Measurements from ENCODE around the gene DIDO1. TPM values are rescaled to one million over a fixed set of nuclear protein-coding genes. Genes with fewer than 3 reads are reported as not detected.

DIDO1 gene
- total RNA-seq, 4 donors from 2014 or later, result 67.7 to 92.9 (median 72.2) TPM

- H3K36me3 ChIP-seq, result peaks cover 33 to 35% of the 10 kb centered on the region in 2 donors
- no peak overlapping the region for H3K4me3 ChIP-seq (replicated peaks in 1 of 3)
- DNase-seq, result no peak
- no peak overlapping the region for H3K27ac ChIP-seq
- intact Hi-C loops (cut with DNase I), result no loop called here
- no peaks in the 10 kb centered on the region for H3K27me3 ChIP-seq
- no peak for TF ChIP-seq POLR2A (IDR thresholded peaks at IDR 0.05)
- TF ChIP-seq, protein P1, sequence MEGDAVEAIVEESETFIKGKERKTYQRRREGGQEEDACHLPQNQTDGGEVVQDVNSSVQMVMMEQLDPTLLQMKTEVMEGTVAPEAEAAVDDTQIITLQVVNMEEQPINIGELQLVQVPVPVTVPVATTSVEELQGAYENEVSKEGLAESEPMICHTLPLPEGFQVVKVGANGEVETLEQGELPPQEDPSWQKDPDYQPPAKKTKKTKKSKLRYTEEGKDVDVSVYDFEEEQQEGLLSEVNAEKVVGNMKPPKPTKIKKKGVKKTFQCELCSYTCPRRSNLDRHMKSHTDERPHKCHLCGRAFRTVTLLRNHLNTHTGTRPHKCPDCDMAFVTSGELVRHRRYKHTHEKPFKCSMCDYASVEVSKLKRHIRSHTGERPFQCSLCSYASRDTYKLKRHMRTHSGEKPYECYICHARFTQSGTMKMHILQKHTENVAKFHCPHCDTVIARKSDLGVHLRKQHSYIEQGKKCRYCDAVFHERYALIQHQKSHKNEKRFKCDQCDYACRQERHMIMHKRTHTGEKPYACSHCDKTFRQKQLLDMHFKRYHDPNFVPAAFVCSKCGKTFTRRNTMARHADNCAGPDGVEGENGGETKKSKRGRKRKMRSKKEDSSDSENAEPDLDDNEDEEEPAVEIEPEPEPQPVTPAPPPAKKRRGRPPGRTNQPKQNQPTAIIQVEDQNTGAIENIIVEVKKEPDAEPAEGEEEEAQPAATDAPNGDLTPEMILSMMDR (IDR thresholded peaks at IDR 0.05), result no peak
- no peaks in the 10 kb centered on the region for H3K9me3 ChIP-seq
- H3K4me1 ChIP-seq, result peaks cover 17 to 20% of the 10 kb centered on the region in 2 donors
- 85 to 88% methylated on average over 16 of the region's 16 CpGs for WGBS, 2 donors
Measured at GRCh38 chr20:62898093-62898964, 28.0 kb downstream of the DIDO1 start.

GRCh38 chr20:62897666-62898065, 28.6 kb downstream of the DIDO1 start:
- no peak for DNase-seq
- intact Hi-C loops (cut with DNase I), result no loop called here
- no peak overlapping the region for H3K4me3 ChIP-seq (replicated peaks in 1 of 3)
- no peaks in the 10 kb centered on the region for H3K9me3 ChIP-seq
- no peaks in the 10 kb centered on the region for H3K27me3 ChIP-seq
- WGBS, 2 donors, result 62 to 67% methylated on average over 11 of the region's 11 CpGs
- no peak overlapping the region for H3K27ac ChIP-seq
- peaks cover 16 to 17% of the 10 kb centered on the region in 2 donors for H3K4me1 ChIP-seq
- TF ChIP-seq, protein P1 (IDR thresholded peaks at IDR 0.05), result no peak
- TF ChIP-seq POLR2A (IDR thresholded peaks at IDR 0.05), result no peak
- peaks cover 33 to 37% of the 10 kb centered on the region in 2 donors for H3K36me3 ChIP-seq

DNA sequence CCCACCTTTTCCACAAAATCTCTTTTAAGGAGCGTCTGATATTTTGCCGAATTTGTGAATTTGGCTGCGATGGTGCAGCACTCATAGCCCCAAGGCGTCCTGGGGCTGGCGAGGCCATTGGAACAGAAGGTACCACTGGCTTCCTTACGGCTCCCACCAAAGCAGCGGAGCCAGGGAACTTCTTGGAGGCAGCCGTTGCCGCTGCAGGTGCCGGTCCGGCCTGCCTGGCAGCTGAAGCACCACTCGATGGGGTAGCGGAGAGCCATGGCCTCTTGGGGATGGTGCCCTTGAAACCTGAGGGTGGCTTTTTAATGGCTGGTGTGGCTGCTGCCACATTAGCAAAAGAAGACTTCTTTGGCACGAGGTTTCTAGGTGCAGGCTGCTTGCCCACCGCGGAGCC, 29.8 kb downstream of the DIDO1 start:
- WGBS, 2 donors, result 80 to 82% methylated on average over 8 to 13 of the region's 16 CpGs
- TF ChIP-seq, protein P1 (IDR thresholded peaks at IDR 0.05), result no peak
- TF ChIP-seq POLR2A (IDR thresholded peaks at IDR 0.05), result no peak
- intact Hi-C loops (cut with DNase I), result no loop called here
- H3K27ac ChIP-seq, result no peak overlapping the region
- H3K36me3 ChIP-seq, result peaks cover 39 to 41% of the 10 kb centered on the region in 2 donors
- peak; percentile 24 to 25 for DNase-seq
- no peaks in the 10 kb centered on the region for H3K9me3 ChIP-seq
- no peaks in the 10 kb centered on the region for H3K27me3 ChIP-seq
- no peak overlapping the region for H3K4me3 ChIP-seq (replicated peaks in 1 of 3)
- H3K4me1 ChIP-seq, result peaks cover 16 to 17% of the 10 kb centered on the region in 2 donors

- Histone ChIP-seq H3K4me3 (replicated peaks in 1 of 3) (no peak overlapping the region), H3K36me3 (peaks cover 42 to 50% of the 10 kb centered on the region in 2 donors), H3K27me3 (no peaks in the 10 kb centered on the region), H3K4me1 (peaks cover 11 to 16% of the 10 kb centered on the region in 2 donors), H3K27ac (no peak overlapping the region), H3K9me3 (no peaks in the 10 kb centered on the region)
- TF ChIP-seq, protein P1 (IDR thresholded peaks at IDR 0.05), result no peak
- TF ChIP-seq POLR2A (IDR thresholded peaks at IDR 0.05), result no peak
- 91 to 93% methylated on average over 9 of the region's 9 CpGs for WGBS, 2 donors
- intact Hi-C loops (cut with DNase I), result no loop called here
- DNase-seq, result no peak
Measured at GRCh38 chr20:62895539-62895938, 30.8 kb downstream of the DIDO1 start.

- TF ChIP-seq POLR2A (IDR thresholded peaks at IDR 0.05), result no peak
- TF ChIP-seq, protein P1 (IDR thresholded peaks at IDR 0.05), result no peak
- H3K27ac ChIP-seq, result no peak overlapping the region
- peaks cover 55 to 63% of the 10 kb centered on the region in 2 donors for H3K36me3 ChIP-seq
- 92 to 95% methylated on average over 14 of the region's 14 CpGs for WGBS, 2 donors
- DNase-seq, result no peak
- no peaks in the 10 kb centered on the region for H3K27me3 ChIP-seq
- H3K4me3 ChIP-seq (replicated peaks in 1 of 3), result no peak overlapping the region
- intact Hi-C loops (cut with DNase I), result no loop called here
- H3K9me3 ChIP-seq, result no peaks in the 10 kb centered on the region
- H3K4me1 ChIP-seq, result peaks cover 3 to 5% of the 10 kb centered on the region in 2 donors
Measured at GRCh38 chr20:62894261-62894660, 32.0 kb downstream of the DIDO1 start.
